Measurements from ENCODE around the gene TEX264. TPM values are rescaled to one million over a fixed set of nuclear protein-coding genes. Genes with fewer than 3 reads are reported as not detected.

The TEX264 gene
- total and polyA plus RNA-seq, 2 experiments from 2014 or later = 10.0 to 13.3 TPM

GRCh38 chr3:51750878-51751277 is 79.8 kb downstream of the TEX264 start:
- Mint-ChIP-seq H3K9me3 (peaks cover 42% of the 10 kb centered on the region), H3K4me1 (peaks cover 24% of the 10 kb centered on the region), H3K36me3 (ENCODE audit: low read depth) (peaks cover 13% of the 10 kb centered on the region), H3K4me3 (no peak overlapping the region), H3K27me3 (ENCODE audit: insufficient read depth, low read depth, poor library complexity) (no peaks in the 10 kb centered on the region), H3K27ac (no peak overlapping the region)
- Histone ChIP-seq H3K79me2 (replicated peaks; ENCODE audit: insufficient read depth) (no peaks in the 10 kb centered on the region), H3K27me3 (ENCODE audit: insufficient read depth) (no peaks in the 10 kb centered on the region), H3F3A (replicated peaks; ENCODE audit: low read depth) (no peaks in the 10 kb centered on the region), H3K36me3 (ENCODE audit: insufficient read depth) (0 out of 2 replicates have a peak, but pooled peaks cover 3% of the 10 kb centered on the region), H3K4me2 (no peak overlapping the region), H4K20me1 (replicated peaks; ENCODE audit: insufficient read depth) (no peaks in the 10 kb centered on the region), H3K27ac (ENCODE audit: low read depth) (no peak overlapping the region), H3K4me1 (ENCODE audit: insufficient read depth) (peaks cover 25% of the 10 kb centered on the region; the same call in 1 of the 2 replicates), H2AFZ (no peak overlapping the region), H3K9me2 (ENCODE audit: insufficient read depth) (no peaks in the 10 kb centered on the region), H3K4me3 (no peak overlapping the region)
- TF ChIP-seq ZNF331 (CRISPR knock-in tag; IDR thresholded peaks at IDR 0.05; ENCODE audit: low read depth) (no peak), NANOG (IDR thresholded peaks at IDR 0.05; ENCODE audit: borderline replicate concordance) (no peak), CTCF (conservative IDR thresholded peaks at IDR 0.05; ENCODE audit: low read depth in 2 of 2) (no peak), CREB1 (CRISPR knock-in tag; IDR thresholded peaks at IDR 0.05; ENCODE audit: low read depth) (no peak), REST (IDR thresholded peaks at IDR 0.05; ENCODE audit: unreplicated experiment) (no peak), STAT1 (IDR thresholded peaks at IDR 0.05; ENCODE audit: unreplicated experiment) (no peak), EZH2 (IDR thresholded peaks at IDR 0.05; ENCODE audit: low read depth, unreplicated experiment) (no peak), ETS1 (IDR thresholded peaks at IDR 0.05) (no peak), ZNF114 (CRISPR knock-in tag; IDR thresholded peaks at IDR 0.05) (no peak), POLR2AphosphoS5 (IDR thresholded peaks at IDR 0.05; ENCODE audit: low read depth) (no peak), EZH2phosphoT487 (IDR thresholded peaks at IDR 0.05; ENCODE audit: unreplicated experiment) (no peak), JUNB (IDR thresholded peaks at IDR 0.05; ENCODE audit: unreplicated experiment) (no peak), ZNF462 (CRISPR knock-in tag; IDR thresholded peaks at IDR 0.05) (no peak)
- DNase-seq (ENCODE audit: low spot score) (no peak), ATAC-seq (no peak)

Data from GM23338 (cell line).